ENCODE measurements around the gene KLK15. TPM values are rescaled to one million over a fixed set of nuclear protein-coding genes. Genes with fewer than 3 reads are reported as not detected.

KLK15 gene
- total RNA-seq, 1 experiment from 2014 or later = not detected

Other genes starting within 250 kb of the KLK15 start
- 1.9 and 4.5 TPM in 2 replicates for gene SYT3, start 193.7 kb downstream of the KLK15 start, total RNA-seq (2014; rRNA removed; shearing (Covaris generic))
- gene C19orf81, start 184.1 kb downstream of the KLK15 start, total RNA-seq (2014; rRNA removed; shearing (Covaris generic)) = 5.0 and 5.3 TPM in 2 replicates
- gene SHANK1, start 113.8 kb downstream of the KLK15 start, total RNA-seq (2014; rRNA removed; shearing (Covaris generic)) = 0.68 and 2.2 TPM in 2 replicates
- 0.45 and 4.6 TPM in 2 replicates for gene CLEC11A, start 110.2 kb downstream of the KLK15 start, total RNA-seq (2014; rRNA removed; shearing (Covaris generic))
- not detected in 2 replicates for gene GPR32, start 63.1 kb downstream of the KLK15 start, total RNA-seq (2014; rRNA removed; shearing (Covaris generic))
- not detected in 2 replicates for gene ACP4, start 43.2 kb downstream of the KLK15 start, total RNA-seq (2014; rRNA removed; shearing (Covaris generic))
- gene KLK1, start 9.8 kb downstream of the KLK15 start, total RNA-seq (2014; rRNA removed; shearing (Covaris generic)) = not detected in 2 replicates
- gene KLK3, start 21.3 kb upstream of the KLK15 start, total RNA-seq (2014; rRNA removed; shearing (Covaris generic)) = not detected in 2 replicates
- gene KLK2, start 39.9 kb upstream of the KLK15 start, total RNA-seq (2014; rRNA removed; shearing (Covaris generic)) = not detected in 2 replicates
- not detected in 2 replicates for gene KLK4, start 77.8 kb upstream of the KLK15 start, total RNA-seq (2014; rRNA removed; shearing (Covaris generic))
- 0.64 TPM in 1 of 2 replicates, not detected in the other for gene KLK5, start 119.5 kb upstream of the KLK15 start, total RNA-seq (2014; rRNA removed; shearing (Covaris generic))
- not detected in 2 replicates for gene KLK6, start 136.0 kb upstream of the KLK15 start, total RNA-seq (2014; rRNA removed; shearing (Covaris generic))
- not detected in 2 replicates for gene KLK7, start 150.3 kb upstream of the KLK15 start, total RNA-seq (2014; rRNA removed; shearing (Covaris generic))
- gene KLK8, start 168.0 kb upstream of the KLK15 start, total RNA-seq (2014; rRNA removed; shearing (Covaris generic)) = not detected in 2 replicates
- gene KLK10, start 186.1 kb upstream of the KLK15 start, total RNA-seq (2014; rRNA removed; shearing (Covaris generic)) = not detected in 2 replicates
- gene KLK11, start 193.0 kb upstream of the KLK15 start, total RNA-seq (2014; rRNA removed; shearing (Covaris generic)) = not detected in 2 replicates
- gene KLK12, start 201.4 kb upstream of the KLK15 start, total RNA-seq (2014; rRNA removed; shearing (Covaris generic)) = not detected in 2 replicates
- not detected in 2 replicates for gene KLK13, start 231.5 kb upstream of the KLK15 start, total RNA-seq (2014; rRNA removed; shearing (Covaris generic))
- not detected in 2 replicates for gene KLK14, start 249.3 kb upstream of the KLK15 start, total RNA-seq (2014; rRNA removed; shearing (Covaris generic))